ENCODE data around the gene EHMT1. TPM values are rescaled to one million over a fixed set of nuclear protein-coding genes. Genes with fewer than 3 reads are reported as not detected.

The EHMT1 gene
- total and polyA plus RNA-seq, 2 of the 8 experiments (the other 6 are each of a cell fraction or from before 2014, with no cell fraction given), result 95.7 to 163 TPM

- Histone ChIP-seq H3K9me3 (ENCODE audit: insufficient read depth in 2 of 2, low read depth in 1 of 2, low read length in 1 of 2) (no peaks in the 10 kb centered on the region), H3K23me2 (ENCODE audit: low read depth, low read length) (no peaks in the 10 kb centered on the region), H4K5ac (ENCODE audit: insufficient read length, low read depth, low read length) (no peak overlapping the region), H3K23ac (ENCODE audit: insufficient read length) (no peak overlapping the region), H2AK5ac (ENCODE audit: low read depth, low read length) (no peak overlapping the region), H4K20me1 (replicated peaks in 1 of 2; ENCODE audit: control insufficient read depth in 1 of 2, insufficient read depth in 2 of 2, low read length in 2 of 2) (peaks cover 0 to 8% of the 10 kb centered on the region in 2 experiments), H2BK120ac (replicated peaks; ENCODE audit: low read depth, low read length) (no peak overlapping the region), H3K79me2 (ENCODE audit: control insufficient read depth in 1 of 2, insufficient read depth in 2 of 2, low read length in 2 of 2) (peaks cover 0 to 7% of the 10 kb centered on the region in 2 experiments; a peak in 2 of 4 replicates), H4K8ac (ENCODE audit: extremely low read depth, insufficient read depth, low read length) (no peak overlapping the region; the same call in 1 of the 2 replicates), H3K4me3 (ENCODE audit: extremely low read depth in 1 of 4, insufficient read depth in 2 of 4, low read depth in 3 of 4, low read length in 4 of 4) (no peak overlapping the region), H4K91ac (replicated peaks; ENCODE audit: insufficient read length, low read length) (no peak overlapping the region), H3K14ac (ENCODE audit: insufficient read length) (no peak overlapping the region), H2AFZ (ENCODE audit: low read length) (no peak overlapping the region), H2BK5ac (ENCODE audit: low read depth, low read length) (no peak overlapping the region), H3K4me1 (replicated peaks in 1 of 4; ENCODE audit: control insufficient read depth in 3 of 4, insufficient read depth in 4 of 4, low read length in 3 of 4) (no peaks in the 10 kb centered on the region), H2BK12ac (ENCODE audit: low read depth, low read length) (no peak overlapping the region), H3K9ac (replicated peaks in 1 of 4; ENCODE audit: extremely low read depth in 1 of 4, low read depth in 3 of 4, low read length in 3 of 4) (no peak overlapping the region), H3K18ac (ENCODE audit: extremely low read depth, low read length) (no peak overlapping the region), H2BK20ac (ENCODE audit: low read length) (no peak overlapping the region), H2BK15ac (ENCODE audit: low read length) (no peak overlapping the region), H3K4ac (replicated peaks; ENCODE audit: insufficient read length, low read depth, low read length) (no peak overlapping the region), H3K27me3 (replicated peaks in 1 of 4; ENCODE audit: control insufficient read depth in 3 of 4, extremely low read depth in 1 of 4, insufficient read depth in 3 of 4, low read length in 3 of 4) (no peaks in the 10 kb centered on the region), H3K36me3 (ENCODE audit: control insufficient read depth in 2 of 4, insufficient read depth in 4 of 4, low read length in 3 of 4) (peaks cover 4 to 26% (median 19%) of the 10 kb centered on the region in 4 experiments), H3K27ac (ENCODE audit: low read depth, low read length) (no peak overlapping the region), H3K79me1 (ENCODE audit: low read depth, low read length) (no peaks in the 10 kb centered on the region; the same call in 1 of the 2 replicates), H3K4me2 (ENCODE audit: insufficient read depth in 1 of 2, low read depth in 2 of 2, low read length in 2 of 2) (no peak overlapping the region), H3K56ac (replicated peaks; ENCODE audit: insufficient read length, low read depth, low read length) (no peak overlapping the region)
- 93% methylated on average over 22 of the region's 22 CpGs; no CpG with 5 or more reads in 1 of the 2 experiments for WGBS, 2 experiments (ENCODE audit: extremely low coverage in 1 of 2, insufficient coverage in 1 of 2, insufficient read length in 1 of 2, insufficient replicate concordance in 2 of 2, low coverage in 1 of 2, low lambda C conversion rate in 2 of 2, missing lambda C conversion rate in 1 of 2)
- ChIA-PET CTCF (ENCODE audit: partially characterized antibody) (interaction anchor here (1.0 to 1.5 kb wide), 3 partner anchors 42 to 226 kb away, joined by 3 to 4 read pairs (median 4); no protein-coding TSS in a partner anchor), POLR2A (ENCODE audit: partially characterized antibody) (no interaction called here)
- DNase-seq (ENCODE audit: low read depth in 1 of 2, low spot score in 2 of 2) (no peak), FAIRE-seq (no peak)
- TF ChIP-seq SIX5 (IDR thresholded peaks at IDR 0.05; ENCODE audit: low read depth, low read length), result no peak
Measured at GRCh38 chr9:137807721-137808703, 189.2 kb downstream of the EHMT1 start.

Data from H1 (cell line).